GM12878 (cell line): ENCODE results near the gene PCSK2. TPM values are rescaled to one million over a fixed set of nuclear protein-coding genes. Genes with fewer than 3 reads are reported as not detected.

Experiments
- ATAC-seq: fragments of 200-7000 bp; cut with Tn5 transposase; 3 replicates; pipeline ENCODE4 v1.9.1; 2020; ENCODE audit warnings: mild to moderate bottlenecking, moderate library complexity
- BruUV-seq: library from RNA; stranded (reverse); fragments of 400-500 nt; replicated peaks from 2 replicates; lab custom pipeline; 2021; lab: Mats Ljungman, UMichigan
- CTCF ChIA-PET: fragments of 300-600 bp; sonication (Branson Sonifier 250); formaldehyde crosslinking; extraction: SDS; loops from one replicate; lab custom pipeline; 2021; ENCODE audit warnings: inconsistent platforms; lab: Yijun Ruan, JAX
- POLR2A ChIA-PET: fragments of 350-600 bp; formaldehyde crosslinking; extraction: SDS; loops from one replicate; lab custom pipeline; 2021; ENCODE audit warnings: inconsistent platforms; lab: Charles Lee
- RAD21 ChIA-PET: fragments of 300-600 bp; sonication (Branson Sonifier 250); formaldehyde crosslinking; loops from one replicate; lab custom pipeline; 2023; ENCODE audit warnings: antibody characterized with exemption; ENCODE audit not compliant: unreplicated experiment; lab: Charles Lee
- SMC1A ChIA-PET: fragments of 300-600 bp; sonication (Branson Sonifier 250); formaldehyde crosslinking; loops from one replicate; lab custom pipeline; 2023; ENCODE audit not compliant: unreplicated experiment, uncharacterized antibody; lab: Charles Lee
- DNase-seq: peaks from one replicate; pipeline ENCODE4 v3.0.0-alpha.2; 2011; ENCODE audit warnings: low read depth, low spot score
- FAIRE-seq: peaks from 3 replicates; lab custom pipeline; 2011; peaks lifted over from hg19 to GRCh38; lab: Jason Lieb, UNC
- H2AFZ ChIP-seq: 2 replicates; pipeline ENCODE4 v1.6.0; 2011; ENCODE audit warnings: low read depth, low read length, control low read depth; ENCODE audit not compliant: control insufficient read depth
- H3K27ac ChIP-seq: 2 replicates; pipeline ENCODE4 v1.5.1; 2011; ENCODE audit warnings: control low read depth; ENCODE audit not compliant: control insufficient read depth, insufficient read depth
- H3K27me3 ChIP-seq, 2 experiments: replicated peaks in 1 of 2; 2 replicates each; pipeline versions ENCODE4 v1.6.0 to v1.6.1; 2011; ENCODE audit warnings: low read length in 1 of 2; ENCODE audit not compliant: control insufficient read depth in 2 of 2, insufficient read depth in 2 of 2
- H3K36me3 ChIP-seq, 2 experiments: 2 replicates each; pipeline ENCODE4 v1.5.1; 2011; ENCODE audit warnings: low read length in 1 of 2; ENCODE audit not compliant: control insufficient read depth in 2 of 2, insufficient read depth in 2 of 2
- H3K4me1 ChIP-seq: 2 replicates; pipeline ENCODE4 v1.6.1; 2011; ENCODE audit warnings: mild to moderate bottlenecking, low read length, moderate library complexity, mixed read lengths; ENCODE audit not compliant: control insufficient read depth, insufficient read depth
- H3K4me2 ChIP-seq: 2 replicates; pipeline ENCODE4 v1.6.0; 2011; ENCODE audit warnings: control low read depth; ENCODE audit not compliant: control insufficient read depth, insufficient read depth
- H3K4me3 ChIP-seq: fragments of 200-600 bp; sonication (generic); 2 replicates; pipeline ENCODE4 v1.5.1; 2016
- H3K79me2 ChIP-seq: 2 replicates; pipeline ENCODE4 v1.6.0; 2011; ENCODE audit warnings: low read length; ENCODE audit not compliant: control insufficient read depth, insufficient read depth
- H3K9ac ChIP-seq: 2 replicates; pipeline ENCODE4 v1.8.0; 2011; ENCODE audit warnings: low read length, control low read depth, mixed read lengths; ENCODE audit not compliant: control insufficient read depth, insufficient read depth
- H3K9me3 ChIP-seq: replicated peaks from 3 replicates; pipeline ENCODE4 v1.5.1; 2011; ENCODE audit warnings: mild to moderate bottlenecking, low read length; ENCODE audit not compliant: control insufficient read depth, insufficient read depth
- H4K20me1 ChIP-seq: 2 replicates; pipeline ENCODE4 v1.6.0; 2011; ENCODE audit not compliant: control insufficient read depth, insufficient read depth
- BHLHE40 ChIP-seq, 2 experiments: fragments of 450-650 bp in 1 of 2; IDR thresholded peaks; 2 replicates each; pipeline ENCODE4 v1.6.1; 2011 to 2017; ENCODE audit warnings: low read depth in 2 of 2, borderline replicate concordance in 1 of 2, improper control_type of control experiment in 1 of 2, low read length in 1 of 2, mild to moderate bottlenecking in 1 of 2
- CHD2 ChIP-seq: IDR thresholded peaks from 2 replicates; pipeline ENCODE4 v1.6.1; 2011; ENCODE audit warnings: low read depth, low read length, improper control_type of control experiment, borderline replicate concordance
- EZH2 ChIP-seq: IDR thresholded peaks from 2 replicates; pipeline ENCODE4 v1.6.1; 2012; ENCODE audit warnings: low read depth, mild to moderate bottlenecking, control low read depth, inconsistent platforms, low read length, borderline replicate concordance; ENCODE audit not compliant: control insufficient read depth
- FOXK2 ChIP-seq: fragments of 450-650 bp; IDR thresholded peaks from 2 replicates; pipeline ENCODE4 v1.6.1; 2017; ENCODE audit warnings: mild to moderate bottlenecking, moderate library complexity
- KDM1A ChIP-seq: fragments of 200-600 bp; sonication (generic); IDR thresholded peaks from 2 replicates; pipeline ENCODE4 v1.6.1; 2016; ENCODE audit warnings: borderline replicate concordance
- MEF2B ChIP-seq: fragments of 450-650 bp; IDR thresholded peaks from 2 replicates; pipeline ENCODE4 v1.6.1; 2018; ENCODE audit warnings: mild to moderate bottlenecking, moderate library complexity; ENCODE audit not compliant: partially characterized antibody, poor library complexity, severe bottlenecking
- NFXL1 ChIP-seq: fragments of 450-650 bp; IDR thresholded peaks from 2 replicates; pipeline ENCODE4 v1.6.1; 2017; ENCODE audit warnings: antibody characterized with exemption, mild to moderate bottlenecking, borderline replicate concordance
- POLR2A ChIP-seq: IDR thresholded peaks from 2 replicates; pipeline ENCODE4 v1.6.1; 2011; ENCODE audit warnings: low read depth, mild to moderate bottlenecking, low read length
- ZNF207 ChIP-seq: fragments of 450-650 bp; IDR thresholded peaks from 2 replicates; pipeline ENCODE4 v1.6.1; 2014; ENCODE audit warnings: antibody characterized with exemption, mild to moderate bottlenecking, borderline replicate concordance
- ZNF217 ChIP-seq: fragments of 450-650 bp; IDR thresholded peaks from 2 replicates; pipeline ENCODE4 v1.6.1; 2017; ENCODE audit warnings: antibody characterized with exemption, mild to moderate bottlenecking
- WGBS: methylation state at CpG from one replicate; pipeline ENCODE4 v1.1.6; 2016; ENCODE audit warnings: low lambda C conversion rate; ENCODE audit not compliant: insufficient replicate concordance, insufficient coverage; ENCODE audit errors: missing lambda C conversion rate; 5-methylcytosine and 5-hydroxymethylcytosine counted together
- in situ Hi-C: fragments of 300-500 bp; cut with MboI; formaldehyde crosslinking; loops from 9 replicates; pipeline ENCODE4 v1.14.3; 2018; ENCODE audit warnings: mixed read lengths
- intact Hi-C: fragments of 100-400 bp; cut with micrococcal nuclease; formaldehyde crosslinking; loops from one replicate; pipeline ENCODE4 v1.14.2; 2022; ENCODE audit not compliant: unreplicated experiment
- polyA plus RNA-seq, 11 experiments: library from polyadenylated mRNA; depleted of rRNA in 4 of 11; unstranded in 6 of 11; stranded (reverse) in 5 of 11; fragments of >200 nt; fragmentation: Nextera tagmentation in 4 of 11; fragmentation: Illumina TruSeq in 1 of 11; extraction: Ambion mirVana in 4 of 11; extraction: Trizol in 1 of 11; gene quantifications; 1 replicate in 1 of 11; 2 replicates in 10 of 11; pipeline versions ENCODE4 v1.2.1 to v1.2.3, GENCODE V29; 2011 to 2016; ENCODE audit warnings: inconsistent platforms in 2 of 11, missing spikeins in 2 of 11, low read depth in 1 of 11
- total RNA-seq, 4 experiments: library from RNA; depleted of rRNA in 3 of 4; stranded (reverse); fragments of >200 nt in 3 of 4; fragmentation: Illumina TruSeq in 1 of 4; extraction: Trizol in 1 of 4; gene quantifications; 2 replicates each; pipeline versions ENCODE4 v1.2.1 to v1.2.3, GENCODE V29; 2013 to 2021

PCSK2 gene
- total and polyA plus RNA-seq, 10 of the 15 experiments (the other 5 are each of a cell fraction or from before 2014, with no cell fraction given) = not detected

- Histone ChIP-seq H3K36me3 (no peaks in the 10 kb centered on the region), H3K79me2 (no peaks in the 10 kb centered on the region), H3K9me3 (no peaks in the 10 kb centered on the region), H3K4me2 (no peak overlapping the region), H2AFZ (no peak overlapping the region), H3K4me3 (no peak overlapping the region), H4K20me1 (no peaks in the 10 kb centered on the region), H3K4me1 (no peaks in the 10 kb centered on the region), H3K27ac (no peak overlapping the region), H3K27me3 (no peaks in the 10 kb centered on the region; a peak in 1 of 4 replicates), H3K9ac (no peak overlapping the region)
- intact Hi-C loops (no loop called here), in situ Hi-C loops (no loop called here)
- 2% methylated on average over 6 of the region's 6 CpGs for WGBS
- TF ChIP-seq EZH2 (no peak), BHLHE40 (IDR thresholded peaks at IDR 0.05; ENCODE audit: borderline replicate concordance in 1 of 2, low read depth in 2 of 2, low read length in 1 of 2) (no peak), ZNF217 (no peak), FOXK2 (no peak), NFXL1 (no peak), POLR2A (no peak), CHD2 (no peak), MEF2B (no peak), ZNF207 (no peak), KDM1A (no peak)
- ATAC-seq = peak; percentile 49
- no peak for DNase-seq
- ChIA-PET SMC1A (no interaction called here), POLR2A (no interaction called here), RAD21 (no interaction called here), CTCF (no interaction called here)
- BruUV-seq = no TSS peak
- no peak for FAIRE-seq
Observed at GRCh38 chr20:17511401-17511800, 284.6 kb downstream of the PCSK2 start.
